HepG2 (cell line): Measurements from ENCODE around the gene TMEM204. TPM values are rescaled to one million over a fixed set of nuclear protein-coding genes. Genes with fewer than 3 reads are reported as not detected.
A peak's percentile ranks its signal among the peaks of the same experiment; 100 is the strongest.

Source experiments
- ARID5B ChIP-seq: IDR thresholded peaks from 2 replicates; pipeline ENCODE4 v1.4.0; 2020; ENCODE audit warnings: mild to moderate bottlenecking, missing genetic modification reagents
- CREB1 ChIP-seq, 2 experiments: fragments of 450-650 bp in 1 of 2; IDR thresholded peaks; 2 replicates each; pipeline ENCODE4 v1.6.1; 2016 to 2017; ENCODE audit warnings: control low read depth in 1 of 2, mild to moderate bottlenecking in 1 of 2, missing compliant biosample characterization in 1 of 2, missing genetic modification characterization in 1 of 2
- CREBL2 ChIP-seq: sonication (generic); formaldehyde crosslinking; IDR thresholded peaks from 2 replicates; pipeline ENCODE4 v1.8.1; 2023; ENCODE audit warnings: missing genetic modification reagents, mild to moderate bottlenecking, borderline replicate concordance
- DNMT1 ChIP-seq: sonication (generic); formaldehyde crosslinking; IDR thresholded peaks from 2 replicates; pipeline ENCODE4 v1.5.1; 2020; ENCODE audit warnings: mild to moderate bottlenecking, missing genetic modification reagents
- EED ChIP-seq: sonication (generic); formaldehyde crosslinking; IDR thresholded peaks from 2 replicates; pipeline ENCODE4 v1.5.0; 2020; ENCODE audit warnings: mild to moderate bottlenecking, missing genetic modification reagents
- FOXK1 ChIP-seq: sonication (generic); formaldehyde crosslinking; IDR thresholded peaks from 2 replicates; pipeline ENCODE4 v1.4.0; 2020; ENCODE audit warnings: low read depth, missing genetic modification reagents, borderline replicate concordance
- GTF3A ChIP-seq: sonication (generic); formaldehyde crosslinking; conservative IDR thresholded peaks from 2 replicates; pipeline ENCODE4 v1.4.0; 2020; ENCODE audit warnings: mild to moderate bottlenecking, missing genetic modification reagents
- HDAC2 ChIP-seq: sonication (generic); formaldehyde crosslinking; IDR thresholded peaks from 2 replicates; pipeline ENCODE4 v1.4.0; 2020; ENCODE audit warnings: missing genetic modification reagents
- HIVEP1 ChIP-seq: sonication (generic); formaldehyde crosslinking; IDR thresholded peaks from 2 replicates; pipeline ENCODE4 v1.4.0; 2020; ENCODE audit warnings: mild to moderate bottlenecking, missing genetic modification reagents
- KDM5A ChIP-seq: fragments of 200-600 bp; sonication (generic); IDR thresholded peaks from 2 replicates; pipeline ENCODE4 v1.7.0; 2018; ENCODE audit warnings: antibody characterized with exemption, mild to moderate bottlenecking, low read length, borderline replicate concordance
- KLF11 ChIP-seq: IDR thresholded peaks from 2 replicates; pipeline ENCODE4 v1.6.1; 2016; ENCODE audit warnings: missing compliant biosample characterization
- NRL ChIP-seq: sonication (generic); formaldehyde crosslinking; IDR thresholded peaks from 2 replicates; pipeline ENCODE4 v1.5.0; 2020; ENCODE audit warnings: missing genetic modification reagents, mild to moderate bottlenecking, moderate library complexity, borderline replicate concordance
- PATZ1 ChIP-seq: sonication (generic); formaldehyde crosslinking; IDR thresholded peaks from 2 replicates; pipeline ENCODE4 v1.4.0; 2020; ENCODE audit warnings: missing genetic modification reagents
- POLR2G ChIP-seq: fragments of 200-400 bp; formaldehyde crosslinking; IDR thresholded peaks from 2 replicates; pipeline ENCODE4 v1.6.1; 2018; ENCODE audit warnings: mild to moderate bottlenecking, low read depth, low read length, moderate library complexity
- SCMH1 ChIP-seq: sonication (generic); formaldehyde crosslinking; IDR thresholded peaks from 2 replicates; pipeline ENCODE4 v1.9.0; 2021; ENCODE audit warnings: missing genetic modification reagents, mild to moderate bottlenecking, borderline replicate concordance
- SIX4 ChIP-seq: sonication (generic); formaldehyde crosslinking; IDR thresholded peaks from 2 replicates; pipeline ENCODE4 v1.4.0; 2020; ENCODE audit warnings: missing genetic modification reagents
- WIZ ChIP-seq: sonication (generic); formaldehyde crosslinking; IDR thresholded peaks from 2 replicates; pipeline ENCODE4 v1.5.1; 2020; ENCODE audit warnings: mild to moderate bottlenecking, missing genetic modification reagents
- ZNF180 ChIP-seq: sonication (generic); formaldehyde crosslinking; IDR thresholded peaks from 2 replicates; pipeline ENCODE4 v1.4.0; 2020; ENCODE audit warnings: low read depth, missing genetic modification reagents, borderline replicate concordance
- ZNF567 ChIP-seq: sonication (generic); formaldehyde crosslinking; IDR thresholded peaks from 2 replicates; pipeline ENCODE4 v1.8.1; 2023; ENCODE audit warnings: mild to moderate bottlenecking, missing genetic modification reagents, borderline replicate concordance
- ZNF660 ChIP-seq: sonication (generic); formaldehyde crosslinking; IDR thresholded peaks from 2 replicates; pipeline ENCODE4 v1.5.1; 2020; ENCODE audit warnings: mild to moderate bottlenecking, low read depth, missing genetic modification reagents, borderline replicate concordance
- ZNF749 ChIP-seq: sonication (generic); formaldehyde crosslinking; IDR thresholded peaks from 2 replicates; pipeline ENCODE4 v1.8.0; 2022; ENCODE audit warnings: mild to moderate bottlenecking, missing genetic modification reagents, moderate library complexity, borderline replicate concordance
- ZSCAN20 ChIP-seq: sonication (generic); formaldehyde crosslinking; IDR thresholded peaks from 2 replicates; pipeline ENCODE4 v1.4.0; 2020; ENCODE audit warnings: missing genetic modification reagents, mild to moderate bottlenecking, borderline replicate concordance
- ZSCAN30 ChIP-seq: sonication (generic); formaldehyde crosslinking; IDR thresholded peaks from 2 replicates; pipeline ENCODE4 v1.5.0; 2020; ENCODE audit warnings: mild to moderate bottlenecking, missing genetic modification reagents
- ZSCAN9 ChIP-seq: IDR thresholded peaks from 2 replicates; pipeline ENCODE4 v1.6.1; 2016; ENCODE audit warnings: borderline replicate concordance
- polyA plus RNA-seq, 8 experiments: library from polyadenylated mRNA; depleted of rRNA in 3 of 8; stranded (reverse) in 7 of 8; unstranded in 1 of 8; fragments of >200 nt; fragmentation: Illumina TruSeq in 4 of 8; extraction: Trizol in 4 of 8; gene quantifications; 2 replicates each; pipeline versions ENCODE4 v1.2.1 to v1.2.3, GENCODE V29; 2011 to 2016; ENCODE audit warnings: low read depth in 4 of 8, missing spikeins in 1 of 8, mixed read lengths in 1 of 8; ENCODE audit not compliant: insufficient read depth in 1 of 8
- total RNA-seq, 5 experiments: library from RNA; depleted of rRNA; stranded (reverse); fragments of >200 nt; fragmentation: Illumina TruSeq; extraction: Trizol; gene quantifications; 2 replicates each; pipeline ENCODE4 v1.2.3, GENCODE V29; 2016; ENCODE audit warnings: low read depth in 1 of 5

The TMEM204 gene
- total and polyA plus RNA-seq, 2 of the 13 experiments (the other 11 are each of a cell fraction or from before 2014, with no cell fraction given), result not detected

- TF ChIP-seq ZSCAN20 (CRISPR knock-in tag) (no peak), ZNF567 (CRISPR knock-in tag) (no peak), SIX4 (CRISPR knock-in tag) (0 out of 2 replicates have a peak, but pooled peaks have one; percentile 20), ZNF660 (CRISPR knock-in tag) (no peak), NRL (peak; percentile 81; the same call in 1 of the 2 replicates), EED (CRISPR knock-in tag) (no peak), ARID5B (CRISPR knock-in tag) (0 out of 2 replicates have a peak, but pooled peaks have one; percentile 12), WIZ (CRISPR knock-in tag) (no peak), SCMH1 (CRISPR knock-in tag) (no peak), ZSCAN9 (CRISPR knock-in tag) (no peak; the same call in 1 of the 2 replicates), HIVEP1 (CRISPR knock-in tag) (no peak), KLF11 (no peak), PATZ1 (CRISPR knock-in tag) (no peak), FOXK1 (CRISPR knock-in tag) (0 out of 2 replicates have a peak, but pooled peaks have one; percentile 57), POLR2G (peak; percentile 71), CREBL2 (no peak; the same call in 1 of the 2 replicates), CREB1 (IDR thresholded peaks at IDR 0.05) (no peak), CREB1 (CRISPR knock-in tag; IDR thresholded peaks at IDR 0.05) (no peak), ZSCAN30 (CRISPR knock-in tag) (no peak), ZNF180 (CRISPR knock-in tag) (no peak), KDM5A (peak; percentile 94), HDAC2 (peak; percentile 21), DNMT1 (CRISPR knock-in tag) (no peak), GTF3A (CRISPR knock-in tag) (no peak), ZNF749 (CRISPR knock-in tag) (no peak)
Observed at GRCh38 chr16:1492923-1493745, 40.3 kb upstream of the TMEM204 start, which contains the start of gene TELO2 (continued).
